ENCODE data around the gene SLC27A4.

Gene SLC27A4

DNA sequence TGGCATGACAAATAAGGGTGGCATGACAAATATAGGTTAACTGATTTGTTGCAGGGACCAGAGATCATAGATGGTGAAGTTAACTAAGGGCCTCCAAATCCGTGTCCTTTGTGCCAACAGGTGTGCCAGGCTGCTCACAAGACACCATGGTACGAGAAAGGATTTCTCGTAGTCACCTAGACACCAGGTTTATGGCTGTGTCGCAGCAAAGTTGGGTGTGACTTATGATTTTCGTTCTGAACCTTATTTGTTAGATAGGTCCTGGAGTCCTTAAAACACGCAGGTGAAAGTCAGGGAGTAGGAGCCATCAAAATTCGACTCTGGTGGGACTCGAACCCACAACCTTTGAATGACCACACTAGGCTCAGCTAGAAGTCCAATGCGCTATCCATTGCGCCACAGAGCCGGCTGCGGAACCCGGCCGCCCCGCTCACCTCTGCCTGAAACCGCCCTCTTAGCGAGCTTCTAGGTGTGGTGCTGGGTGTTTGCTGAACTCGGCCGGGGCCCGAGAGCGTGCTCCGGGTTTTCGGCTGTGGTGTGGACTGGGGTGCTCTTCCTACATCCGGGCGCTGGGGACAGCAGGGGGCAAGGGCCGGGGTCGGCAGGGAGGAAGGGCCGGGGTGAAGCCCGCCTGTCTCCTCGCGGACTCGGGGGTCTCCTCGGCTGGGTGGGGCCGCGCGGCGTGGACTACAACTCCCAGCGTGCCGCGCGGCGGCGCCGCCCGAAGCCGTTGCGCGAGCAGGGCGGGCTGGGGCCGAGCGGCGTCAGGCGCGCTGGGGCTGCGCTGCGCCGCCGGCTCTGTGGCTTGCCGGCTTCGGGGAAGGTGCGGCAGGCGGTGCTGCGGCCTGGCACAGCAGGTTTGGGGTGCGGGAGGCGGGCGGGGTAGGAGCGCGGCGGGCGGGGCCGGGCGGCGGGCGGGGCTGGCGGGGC lies at the start of gene SLC27A4:
TSS of gene SLC27A4 (plus strand) at position 767 of the 930 bp plus-strand sequence. CDS start 2,606 bp downstream, outside the sequence.
- DNase-seq = no peak

GRCh38 chr9:128292009-128292408 lies 48.3 kb upstream of the SLC27A4 start:
- DNase-seq = no peak

DNA sequence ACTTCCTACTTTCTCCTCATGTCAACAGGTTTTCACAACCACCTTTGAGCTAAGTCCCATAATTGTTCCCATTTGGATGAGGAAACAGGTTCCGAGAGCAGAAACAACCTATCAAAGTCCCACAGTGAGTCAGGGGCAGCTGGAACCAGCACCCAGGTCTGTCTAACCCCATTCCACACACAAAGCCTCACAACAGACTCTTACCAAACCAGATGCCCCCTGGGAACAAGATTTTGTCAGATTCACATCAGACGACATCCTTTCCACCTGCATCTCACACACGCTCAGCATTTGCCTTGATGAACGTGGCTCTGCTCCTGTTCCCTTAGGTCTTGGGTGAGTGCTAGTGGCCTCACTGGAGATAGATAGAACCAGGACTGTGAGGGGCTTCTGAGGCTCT lies 47.2 kb upstream of the SLC27A4 start:
- no peak for DNase-seq

DNA sequence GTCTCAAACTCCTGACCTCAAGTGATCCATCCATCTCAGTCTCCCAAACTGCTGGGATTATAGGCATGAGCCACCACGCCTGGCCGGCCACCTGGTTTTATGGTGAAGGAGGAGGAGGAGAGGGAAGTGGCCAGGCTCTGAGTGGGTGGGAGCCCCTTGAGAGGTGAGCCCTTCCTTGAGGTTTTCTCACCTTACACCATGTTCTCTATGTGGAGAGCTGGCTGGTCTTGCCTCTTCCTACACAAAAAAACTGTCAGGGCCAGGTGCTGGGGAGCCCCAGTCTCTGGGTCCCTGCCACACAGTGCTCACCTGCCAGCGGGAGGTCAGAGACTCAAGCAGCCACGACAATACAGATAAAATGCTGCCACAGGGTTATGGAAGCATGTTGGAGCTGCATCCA lies 46.2 kb upstream of the SLC27A4 start:
- DNase-seq = no peak

DNA sequence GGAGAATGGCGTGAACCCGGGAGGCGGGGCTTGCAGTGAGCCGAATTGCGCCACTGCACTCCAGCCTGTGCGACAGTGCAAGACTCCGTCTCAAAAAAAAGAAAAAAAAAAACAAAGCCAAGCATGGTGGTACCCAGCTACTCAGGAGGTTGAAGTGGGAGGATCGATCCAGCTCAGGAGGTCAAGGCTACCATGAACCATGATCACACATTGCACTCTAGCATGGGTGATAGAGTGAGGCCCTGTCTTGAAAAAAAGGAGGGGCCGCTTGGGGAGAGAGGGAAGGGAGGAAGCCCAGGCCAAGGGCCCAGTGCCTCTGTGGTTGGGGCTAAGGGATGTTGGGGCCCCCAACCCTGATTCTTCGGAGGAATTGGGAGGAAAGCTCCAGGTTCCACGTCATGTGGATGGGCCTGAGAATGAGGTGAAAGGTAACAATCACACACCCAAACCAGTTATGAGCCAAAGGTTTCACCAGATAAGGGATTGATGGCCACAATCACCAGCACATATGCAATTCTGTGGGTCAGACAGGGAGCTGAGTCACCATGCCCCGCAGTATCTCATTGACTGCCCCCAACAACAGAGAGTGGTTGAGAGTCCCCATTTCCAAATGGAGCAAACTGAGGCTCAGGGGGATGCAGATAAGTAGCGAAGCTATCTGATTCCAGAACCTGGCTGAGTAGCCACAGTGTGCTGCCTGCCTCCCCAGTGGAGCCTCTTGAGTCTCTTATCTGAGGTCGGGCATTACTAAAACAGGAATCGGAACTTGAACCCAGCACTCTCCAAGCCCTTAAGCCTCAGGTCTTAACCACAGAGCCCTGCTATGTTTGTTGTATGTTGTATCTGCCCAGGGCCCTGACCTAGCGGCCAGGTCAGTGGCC lies 43.7 kb upstream of the SLC27A4 start:
- no peak for DNase-seq

DNA sequence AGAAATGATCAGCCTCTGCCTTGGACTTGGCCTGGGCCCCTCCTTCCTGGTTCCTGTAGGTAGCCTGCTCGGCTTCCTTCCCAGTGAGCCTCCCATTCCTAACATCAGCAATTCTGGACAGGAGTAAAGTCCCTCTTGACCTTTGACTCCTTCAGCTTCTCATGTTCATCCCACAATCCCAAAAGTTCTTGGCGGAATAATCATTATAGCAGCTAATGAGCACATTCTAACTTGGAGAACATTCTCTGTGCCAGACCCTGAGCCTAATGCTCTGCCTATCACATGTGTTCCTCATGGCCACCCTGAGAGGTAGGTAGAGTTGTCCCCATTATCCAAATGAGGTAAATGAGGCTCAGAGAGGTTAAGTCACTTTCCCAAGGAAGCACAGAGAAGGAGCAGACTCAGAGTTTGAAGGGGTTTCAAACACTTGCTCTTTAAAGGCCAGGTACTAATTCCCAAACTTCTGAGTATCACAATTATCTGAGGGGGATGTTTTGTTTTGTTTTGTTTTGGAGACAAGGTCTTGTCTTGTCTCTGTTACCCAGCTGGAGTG lies 43.0 kb upstream of the SLC27A4 start:
- no peak for DNase-seq

DNA sequence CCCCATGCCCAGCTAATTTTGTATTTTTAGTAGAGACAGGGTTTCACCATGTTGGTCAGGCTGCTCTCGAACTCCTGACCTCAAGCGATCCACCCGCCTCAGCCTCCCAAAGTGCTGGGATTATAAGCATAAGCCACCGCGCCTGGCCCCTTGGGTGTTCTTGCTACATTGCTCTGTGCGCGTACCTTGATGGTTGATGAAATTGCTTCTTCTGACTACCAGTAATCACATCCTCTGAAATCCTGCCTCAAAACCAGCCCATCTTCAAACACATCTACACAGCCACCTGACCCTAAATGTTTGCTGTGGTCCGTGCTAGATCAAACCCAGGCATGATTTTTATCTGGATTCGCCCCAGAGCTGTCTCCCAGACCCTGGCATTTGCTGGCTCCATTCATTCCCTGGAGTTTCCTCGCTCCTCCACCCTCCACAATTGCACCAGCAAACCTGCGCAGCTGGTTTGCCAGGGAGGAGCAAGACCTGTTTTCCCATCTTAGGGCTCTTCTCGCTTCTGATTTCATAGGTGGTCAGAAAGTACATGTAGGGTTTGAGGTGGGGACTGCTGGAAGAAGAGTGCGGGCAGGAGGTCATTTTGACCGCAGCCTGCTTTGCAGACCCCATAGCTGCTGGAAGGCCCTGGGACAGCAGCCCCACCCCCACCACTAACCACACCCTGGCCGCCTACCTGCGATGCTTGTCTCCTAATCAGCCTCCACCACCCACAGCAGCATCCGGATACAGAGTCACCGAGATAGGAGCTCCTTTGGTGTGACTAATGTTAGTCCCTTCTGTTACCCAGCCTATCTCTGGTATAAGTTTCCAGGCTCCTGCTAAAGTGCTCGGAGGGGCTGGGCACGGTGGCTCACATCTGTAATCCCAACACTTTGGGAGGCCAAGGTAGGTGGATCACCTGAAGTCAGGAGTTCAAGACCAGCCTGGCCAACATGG lies 41.5 kb upstream of the SLC27A4 start:
- no peak for DNase-seq

GRCh38 chr9:128304136-128304970 lies 36.0 kb upstream of the SLC27A4 start:
- no peak for DNase-seq

GRCh38 chr9:128304971-128305288 lies 35.4 kb upstream of the SLC27A4 start:
- DNase-seq = no peak

- no peak for DNase-seq
Measured at GRCh38 chr9:128309551-128309950, 30.8 kb upstream of the SLC27A4 start.

- no peak for DNase-seq
Measured at GRCh38 chr9:128310461-128310860, 29.9 kb upstream of the SLC27A4 start.

DNA sequence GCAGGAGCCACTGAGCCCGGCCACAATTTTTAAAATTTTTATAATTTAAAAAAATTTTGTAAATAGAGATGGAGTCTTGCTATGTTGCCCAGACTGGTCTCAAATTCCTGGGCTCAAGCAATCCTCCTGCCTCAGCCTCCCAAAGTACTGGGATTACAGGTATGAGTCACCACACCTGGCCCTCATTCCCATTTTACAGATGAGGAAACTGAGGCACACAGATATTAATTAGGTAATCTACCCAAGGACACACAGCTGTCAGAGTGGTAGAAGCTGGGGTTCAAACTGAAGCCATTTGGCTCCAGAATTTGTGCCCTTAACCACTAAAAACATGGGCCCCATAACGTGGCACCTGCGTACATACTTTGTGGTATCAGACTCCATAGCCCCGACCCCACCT lies 25.6 kb upstream of the SLC27A4 start:
- DNase-seq = no peak

- no peak for DNase-seq
Measured at GRCh38 chr9:128316421-128316820, 23.9 kb upstream of the SLC27A4 start.

DNA sequence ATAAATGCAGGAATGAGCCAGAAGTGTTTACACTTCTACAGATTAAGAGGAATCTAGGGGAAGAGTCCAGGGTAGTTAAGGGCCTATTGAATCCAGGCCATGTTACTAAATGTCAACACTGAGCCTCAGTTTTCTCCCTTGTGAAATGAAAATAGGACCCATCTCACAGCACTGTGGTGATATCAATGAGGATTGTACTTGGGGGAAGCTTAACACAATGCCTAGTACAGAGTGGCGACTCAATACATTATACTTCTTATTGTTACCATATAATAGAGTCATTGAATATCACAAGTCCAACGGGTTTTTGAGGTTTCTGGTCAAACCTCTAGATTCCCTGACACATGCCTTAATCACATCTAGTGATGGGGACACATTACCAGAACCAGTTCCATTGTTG lies 22.7 kb upstream of the SLC27A4 start:
- DNase-seq = no peak

DNA sequence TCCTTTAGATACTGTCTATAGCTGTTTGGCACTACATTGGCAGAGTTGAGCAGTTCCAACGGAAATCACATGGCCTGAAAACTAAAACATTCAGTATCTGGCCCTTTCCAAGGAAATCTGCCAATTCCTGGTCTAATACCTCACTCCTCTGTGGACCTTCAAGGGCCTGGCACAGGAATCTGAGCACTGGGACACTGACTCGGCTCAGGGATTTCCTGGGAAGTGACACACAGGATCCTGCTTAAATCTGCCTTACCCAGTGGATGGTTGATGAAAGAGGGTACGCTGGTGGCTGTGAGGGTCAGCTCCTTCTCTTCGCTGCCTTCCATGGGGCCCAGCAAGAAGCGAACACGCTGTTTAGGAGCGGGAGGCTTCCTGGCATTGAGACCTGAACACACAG lies 19.0 kb upstream of the SLC27A4 start:
- DNase-seq = no peak

DNA sequence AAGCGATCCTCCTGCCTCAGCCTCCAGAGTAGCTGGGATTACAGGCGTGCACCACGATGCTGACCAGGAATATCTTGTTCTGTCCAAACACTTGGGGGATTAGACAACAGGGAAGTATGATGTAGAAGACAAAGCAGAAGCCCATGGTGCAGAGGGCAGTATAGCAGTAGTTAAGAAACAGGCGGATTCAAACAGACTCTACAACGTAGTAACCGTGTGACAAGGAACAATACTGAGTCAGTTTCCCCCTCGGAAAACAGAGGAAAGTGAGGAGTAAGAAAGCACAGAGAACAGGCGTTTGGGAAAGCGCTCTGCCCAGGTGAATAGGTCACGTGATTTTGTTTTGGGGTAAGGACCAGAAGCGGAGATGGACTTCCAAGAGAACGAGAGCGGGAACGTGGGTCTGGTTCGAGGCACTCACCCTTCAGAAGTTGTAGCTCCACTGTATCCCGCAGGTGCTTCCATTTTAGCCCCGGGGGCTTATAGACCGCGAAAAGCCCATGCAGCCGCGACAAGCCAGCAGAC lies 18.4 kb upstream of the SLC27A4 start:
- no peak for DNase-seq

- peak; percentile 64 for DNase-seq
Measured at GRCh38 chr9:128322404-128323211, 17.7 kb upstream of the SLC27A4 start, which contains the start of the genes COQ4 and TRUB2. TSS of gene COQ4 (plus strand) at chr9:128322839. CDS start at chr9:128322859, 20 bp downstream. TSS of gene TRUB2 (minus strand) at chr9:128322447. CDS start at chr9:128322408, 39 bp downstream.

GRCh38 chr9:128323212-128323730 lies 17.1 kb upstream of the SLC27A4 start:
- DNase-seq = no peak

DNA sequence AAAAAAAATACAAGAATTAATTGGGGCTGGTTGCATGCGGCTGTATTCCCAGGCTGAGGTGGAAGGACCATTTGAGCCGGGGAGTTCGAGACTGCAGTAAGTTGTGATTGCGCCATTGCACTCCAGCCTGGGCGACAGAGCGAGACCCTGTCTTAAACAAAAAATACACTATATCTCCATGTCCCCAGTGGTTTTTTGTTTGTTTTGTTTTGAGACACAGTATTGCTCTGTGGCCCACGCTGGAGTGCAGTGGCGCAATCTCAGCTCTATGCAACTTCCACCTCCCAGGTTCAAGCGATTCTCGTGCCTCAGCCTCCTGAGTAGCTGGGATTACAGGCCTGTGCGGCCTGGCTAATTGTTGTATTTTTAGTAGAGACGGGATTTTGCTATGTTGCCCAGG lies 16.5 kb upstream of the SLC27A4 start:
- DNase-seq = no peak

- DNase-seq = no peak
Measured at GRCh38 chr9:128324401-128324800, 15.9 kb upstream of the SLC27A4 start.
